Measurements from ENCODE around the gene SMU1. TPM values are rescaled to one million over a fixed set of nuclear protein-coding genes. Genes with fewer than 3 reads are reported as not detected.
"Not testable (repeated sequence)": the region's sequence is repeated elsewhere in the genome, so short reads cannot be mapped to it uniquely, and the experiment has no call there.

SMU1 gene
- total RNA-seq, 1 donor from 2014 or later, result 25.2 TPM

DNA sequence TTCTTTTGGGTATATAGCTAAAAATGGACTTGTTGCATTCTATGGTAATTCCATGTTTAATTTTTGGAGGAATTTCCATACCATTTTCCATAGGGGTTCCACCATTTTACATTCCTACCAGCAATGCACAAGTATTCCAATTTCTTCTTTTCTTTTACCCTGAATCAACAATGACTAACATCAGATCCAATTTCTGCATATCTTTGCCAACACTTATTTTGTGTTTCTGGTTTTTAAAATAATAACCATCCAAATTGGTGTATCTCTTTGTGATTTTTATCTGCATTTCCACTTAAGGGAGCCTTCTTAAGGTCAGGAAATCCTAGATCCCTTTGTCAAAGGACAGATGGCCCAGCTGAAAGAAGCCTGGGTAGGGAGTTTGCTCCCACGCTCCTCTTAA is 29.5 kb upstream of the SMU1 start:
- intact Hi-C loops (cut with micrococcal nuclease), result no loop called here

DNA sequence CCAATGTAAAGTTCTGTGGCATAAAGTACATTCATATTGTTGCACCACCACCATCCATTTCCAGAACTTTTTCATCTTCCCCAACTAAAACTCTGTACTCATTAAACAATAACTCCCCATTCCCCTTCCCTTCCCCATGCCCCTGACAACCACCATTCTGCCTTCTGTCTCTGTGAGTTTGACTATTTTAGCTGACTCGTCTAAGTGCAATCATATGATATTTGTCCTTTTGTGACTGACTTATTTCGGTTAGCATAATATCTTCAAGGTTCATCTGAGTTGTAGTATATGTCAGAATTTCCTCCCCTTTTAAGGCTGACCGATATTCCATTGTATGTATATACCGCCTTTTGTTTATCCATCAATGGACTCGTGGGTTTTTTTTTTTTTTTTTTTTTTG is 29.0 kb upstream of the SMU1 start:
- intact Hi-C loops (cut with micrococcal nuclease), result no loop called here

DNA sequence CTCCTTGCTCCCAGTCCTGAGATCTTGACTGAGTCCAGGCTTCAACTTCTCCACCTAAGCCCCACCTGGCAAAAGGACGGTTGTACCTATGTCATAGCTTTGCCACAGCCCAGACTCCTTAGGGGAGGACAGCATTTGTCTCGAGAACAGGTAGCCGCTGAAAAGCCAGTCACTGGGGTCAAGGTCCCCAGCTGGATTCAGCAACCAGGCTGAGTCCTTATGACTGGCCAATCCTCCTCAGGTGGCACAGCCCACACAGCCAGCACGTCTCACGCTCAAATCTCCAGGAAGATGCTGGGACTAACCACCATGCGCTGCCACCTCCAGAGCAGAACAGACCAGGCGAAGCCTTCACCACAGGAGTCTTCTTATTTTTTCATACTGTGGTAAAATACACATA is 27.9 kb upstream of the SMU1 start:
- intact Hi-C loops (cut with micrococcal nuclease), result no loop called here

DNA sequence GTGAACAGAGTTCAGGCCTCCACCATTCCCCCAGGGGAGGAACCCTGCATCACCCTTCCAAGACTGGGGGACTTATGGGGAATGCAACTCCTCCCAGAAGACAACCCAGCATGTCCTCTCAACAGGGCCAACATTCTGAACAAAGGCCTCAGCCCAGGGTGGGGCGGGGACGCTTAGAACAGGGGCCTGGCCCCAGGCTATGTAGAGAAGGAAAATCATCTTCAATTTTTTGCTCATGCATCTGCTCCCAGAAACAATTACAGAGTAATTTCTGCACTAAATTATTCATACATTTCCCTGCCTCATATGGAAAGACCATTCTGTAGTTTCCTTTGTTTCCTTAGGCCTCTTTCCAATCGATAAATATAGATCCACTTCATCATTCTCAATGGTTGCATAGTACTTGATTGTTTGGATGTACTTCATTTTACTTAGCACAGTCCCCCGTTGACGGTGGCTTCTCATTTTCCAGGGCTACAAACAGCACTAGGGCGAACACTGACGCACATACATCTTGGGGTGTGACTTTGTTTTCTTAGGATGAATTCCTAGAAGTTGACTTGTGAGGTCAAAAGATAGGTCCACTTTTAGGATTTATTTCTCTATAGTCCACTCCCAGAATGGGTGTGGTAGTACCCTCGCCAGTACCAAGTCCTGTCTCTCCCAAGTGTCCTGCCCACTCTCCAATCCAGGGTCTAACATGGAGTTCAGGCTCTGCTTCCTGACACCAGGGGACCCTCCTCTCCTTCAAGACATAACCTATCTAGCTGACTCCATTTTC is 27.2 kb upstream of the SMU1 start:
- intact Hi-C loops (cut with micrococcal nuclease), result no loop called here

DNA sequence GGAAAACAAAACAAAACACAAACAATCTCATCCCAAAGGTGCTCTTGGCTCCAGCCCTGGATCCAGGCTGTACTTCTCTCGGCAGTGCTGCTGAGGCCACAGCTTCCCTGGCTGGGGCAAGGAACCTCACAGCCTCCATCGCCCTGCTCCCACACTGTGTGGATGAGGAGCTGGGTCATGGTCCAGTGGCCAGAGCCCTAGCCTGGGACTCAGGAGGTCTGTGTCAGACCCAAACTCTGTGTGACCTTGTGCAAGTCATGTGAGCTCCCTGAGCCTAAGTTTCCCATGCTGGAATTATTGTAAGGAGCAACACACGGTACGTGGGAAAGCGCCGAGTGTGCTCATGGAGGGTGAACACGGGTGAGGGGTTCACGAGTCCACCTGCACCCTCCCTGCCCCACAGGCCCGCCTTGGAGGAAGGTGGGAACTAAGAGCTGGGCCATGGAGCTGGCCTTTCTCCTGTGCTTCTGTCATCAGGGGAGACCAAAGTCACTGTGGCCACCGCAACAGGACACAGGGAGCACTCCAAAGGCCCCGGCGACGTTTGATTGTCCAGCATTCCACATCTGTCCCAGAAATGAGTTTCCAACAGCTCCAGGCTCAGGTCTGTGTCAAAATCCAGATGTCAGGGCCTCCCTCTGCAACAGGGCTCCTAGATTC is 26.2 kb upstream of the SMU1 start:
- intact Hi-C loops (cut with micrococcal nuclease), result no loop called here

DNA sequence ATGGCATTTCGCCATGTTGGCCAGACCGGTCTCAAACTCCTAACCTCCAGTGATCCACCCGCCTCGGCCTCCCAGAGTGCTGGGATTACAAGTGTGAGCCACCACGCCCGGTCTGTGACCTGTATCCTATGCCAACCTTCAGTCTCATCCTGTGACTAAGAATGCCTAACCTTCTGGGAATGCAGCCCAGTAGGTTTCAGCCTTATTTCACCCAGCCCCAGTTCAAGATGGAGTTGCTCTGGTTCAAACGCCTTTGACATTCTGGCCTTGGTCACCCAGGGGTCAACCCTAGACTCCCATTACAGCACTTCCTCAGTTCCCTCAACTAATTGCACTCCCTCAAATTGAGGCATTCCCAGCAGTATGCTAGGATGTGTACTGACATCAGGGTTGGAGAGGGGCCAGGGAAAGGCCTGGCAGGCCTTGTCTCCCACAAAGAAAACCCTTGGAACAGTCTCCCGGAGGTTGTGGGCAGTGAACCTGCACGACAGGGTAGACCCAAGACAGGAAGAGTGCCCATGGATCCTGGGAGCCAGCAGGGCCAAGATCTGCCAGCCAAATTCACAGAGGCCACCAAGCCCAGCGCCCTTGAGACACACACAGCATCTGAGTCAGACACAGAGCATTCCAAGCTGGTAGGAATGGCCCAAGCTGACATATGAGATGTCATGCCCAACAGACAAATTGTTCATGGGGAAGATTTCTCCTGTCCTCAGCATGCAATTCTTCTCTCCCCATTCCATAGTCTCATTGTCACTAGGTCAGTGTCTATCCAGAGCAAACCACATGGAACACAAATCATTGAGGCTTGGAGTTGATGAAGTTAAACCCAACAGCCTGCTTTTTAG is 24.9 kb upstream of the SMU1 start:
- intact Hi-C loops (cut with micrococcal nuclease), result no loop called here

DNA sequence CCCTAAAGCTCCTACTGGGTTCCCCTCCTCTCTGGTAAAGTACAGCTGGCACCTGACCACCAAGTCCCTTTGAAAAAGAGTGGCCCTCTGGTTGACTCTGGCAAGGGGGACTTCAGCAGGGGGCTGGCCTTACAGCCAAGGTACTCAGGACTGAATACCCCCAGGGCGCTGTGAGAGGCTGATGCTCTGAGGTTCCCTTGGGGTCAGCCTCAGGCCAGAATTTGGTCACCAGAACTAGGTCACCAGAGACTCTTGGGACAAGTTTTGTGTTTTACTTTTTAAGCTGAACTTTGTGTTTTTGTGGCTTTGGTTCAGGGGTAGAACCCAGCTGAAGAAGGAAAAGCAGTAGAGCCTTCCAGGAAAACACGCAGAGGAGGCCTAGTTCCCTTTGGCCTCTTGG is 23.3 kb upstream of the SMU1 start:
- intact Hi-C loops (cut with micrococcal nuclease), result no loop called here

DNA sequence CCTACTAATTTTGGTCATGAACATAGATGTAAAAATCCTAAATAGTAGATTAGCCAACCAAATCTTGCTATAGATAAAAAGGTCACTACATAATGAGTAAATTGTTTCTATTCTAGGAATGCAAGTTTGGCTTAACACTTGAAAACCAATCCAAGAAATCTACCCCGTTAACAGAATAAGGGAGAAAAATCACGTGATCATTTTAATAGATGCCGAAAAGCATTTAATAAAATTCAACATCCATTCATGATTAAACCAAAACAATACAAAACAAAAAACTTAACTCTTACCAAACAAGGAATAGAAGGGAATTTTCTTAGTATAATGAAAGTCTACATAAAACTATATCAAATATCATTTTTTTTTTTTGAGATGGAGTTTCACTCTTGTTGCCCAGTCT is 20.7 kb upstream of the SMU1 start:
- intact Hi-C loops (cut with micrococcal nuclease), result no loop called here

DNA sequence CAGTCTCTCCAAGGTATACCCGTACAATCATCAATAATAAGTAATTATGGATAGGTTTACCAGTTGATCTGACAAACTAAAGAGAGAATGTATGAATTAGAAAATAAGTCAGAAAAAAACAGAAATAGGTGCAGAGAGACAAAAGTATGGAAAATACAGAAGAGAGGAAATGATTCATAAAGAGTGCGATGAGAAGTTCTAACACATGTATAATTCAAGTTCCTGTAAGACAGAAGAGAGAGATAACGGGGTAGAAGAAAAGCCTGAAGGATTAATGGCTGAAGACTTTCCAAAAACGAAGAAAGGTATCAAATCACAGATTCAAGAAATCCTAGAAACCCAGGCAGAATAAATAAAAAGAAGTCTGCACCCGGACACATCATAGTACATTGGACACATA is 16.2 kb upstream of the SMU1 start:
- intact Hi-C loops (cut with micrococcal nuclease), result no loop called here

DNA sequence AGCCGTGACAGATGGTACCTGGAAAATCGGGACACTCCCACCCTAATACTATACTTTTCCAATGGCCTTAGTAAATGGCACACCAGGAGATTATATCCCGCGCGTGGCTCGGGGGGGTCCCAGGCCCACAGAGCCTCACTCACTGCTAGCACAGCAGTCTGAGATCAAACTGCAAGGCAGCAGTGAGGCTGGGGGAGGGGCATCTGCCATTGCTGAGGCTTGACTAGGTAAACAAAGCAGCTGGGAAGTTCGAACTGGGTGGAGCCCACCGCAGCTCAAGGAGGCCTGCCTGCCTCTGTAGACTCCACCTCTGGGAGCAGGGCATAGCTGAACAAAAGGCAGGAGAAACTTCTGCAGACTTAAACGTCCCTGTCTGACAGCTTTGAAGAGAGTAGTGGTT is 9.2 kb upstream of the SMU1 start:
- intact Hi-C loops (cut with micrococcal nuclease), result not testable (repeated sequence)

DNA sequence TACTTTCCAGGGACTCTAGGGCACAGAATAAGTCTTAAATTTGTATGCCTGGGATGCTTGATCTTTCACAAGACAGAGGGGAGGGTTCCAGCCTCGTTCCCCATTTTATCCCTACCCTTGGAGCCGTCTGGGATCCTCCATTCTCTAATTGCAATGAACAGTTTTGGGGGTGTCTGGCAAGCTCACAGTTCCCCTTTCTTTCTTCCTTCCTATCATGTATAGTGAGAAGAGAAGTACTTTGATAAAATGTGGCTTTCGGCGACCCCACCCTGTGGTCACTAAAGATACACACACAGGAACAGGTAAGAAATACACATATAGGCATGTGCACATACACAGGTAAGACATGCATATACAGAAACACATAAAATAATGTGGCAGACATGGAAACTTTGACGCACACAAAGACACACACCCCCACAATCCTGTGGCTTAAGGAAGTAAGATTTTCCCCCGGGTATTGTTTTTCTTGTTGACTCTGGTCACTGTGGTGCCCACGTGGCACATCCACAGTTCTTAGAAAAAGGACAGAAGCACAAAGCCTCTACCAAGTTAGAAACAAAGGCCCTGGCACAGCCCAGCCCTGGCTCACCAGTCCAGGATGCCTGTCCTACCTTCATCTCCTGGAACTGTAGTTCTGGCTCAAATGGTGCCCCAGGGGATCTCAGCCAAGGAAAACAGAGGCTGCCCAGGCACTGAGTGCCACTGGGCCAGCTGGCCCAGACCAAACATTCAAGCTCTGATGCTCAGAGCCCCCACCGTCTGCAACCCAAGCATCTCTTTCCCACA is 6.3 kb upstream of the SMU1 start:
- intact Hi-C loops (cut with micrococcal nuclease), result loop anchor here (5.0 kb wide), 1 partner anchor 35 kb away; no protein-coding TSS in a partner anchor

DNA sequence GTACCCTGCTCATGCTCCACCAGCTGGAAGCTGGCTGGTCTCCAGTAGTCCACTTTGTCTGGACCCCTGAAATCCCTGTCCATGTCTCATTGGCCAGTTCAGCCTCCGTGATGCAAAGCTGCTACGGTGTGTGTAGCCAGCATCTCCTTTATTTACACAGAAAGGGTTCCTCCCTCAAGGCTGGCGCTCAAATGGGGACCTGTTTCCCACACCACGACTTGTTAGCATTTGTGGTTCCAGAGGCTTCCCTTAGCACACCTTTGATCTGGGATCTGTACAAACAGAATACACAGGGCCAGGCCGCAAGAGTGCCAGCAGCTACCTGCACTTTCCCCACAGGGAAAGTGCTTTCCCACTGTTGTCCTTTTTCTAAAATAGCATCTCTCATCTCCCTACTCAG is 5.7 kb upstream of the SMU1 start:
- intact Hi-C loops (cut with micrococcal nuclease), result loop anchor here (5.0 kb wide), 1 partner anchor 35 kb away; no protein-coding TSS in a partner anchor

DNA sequence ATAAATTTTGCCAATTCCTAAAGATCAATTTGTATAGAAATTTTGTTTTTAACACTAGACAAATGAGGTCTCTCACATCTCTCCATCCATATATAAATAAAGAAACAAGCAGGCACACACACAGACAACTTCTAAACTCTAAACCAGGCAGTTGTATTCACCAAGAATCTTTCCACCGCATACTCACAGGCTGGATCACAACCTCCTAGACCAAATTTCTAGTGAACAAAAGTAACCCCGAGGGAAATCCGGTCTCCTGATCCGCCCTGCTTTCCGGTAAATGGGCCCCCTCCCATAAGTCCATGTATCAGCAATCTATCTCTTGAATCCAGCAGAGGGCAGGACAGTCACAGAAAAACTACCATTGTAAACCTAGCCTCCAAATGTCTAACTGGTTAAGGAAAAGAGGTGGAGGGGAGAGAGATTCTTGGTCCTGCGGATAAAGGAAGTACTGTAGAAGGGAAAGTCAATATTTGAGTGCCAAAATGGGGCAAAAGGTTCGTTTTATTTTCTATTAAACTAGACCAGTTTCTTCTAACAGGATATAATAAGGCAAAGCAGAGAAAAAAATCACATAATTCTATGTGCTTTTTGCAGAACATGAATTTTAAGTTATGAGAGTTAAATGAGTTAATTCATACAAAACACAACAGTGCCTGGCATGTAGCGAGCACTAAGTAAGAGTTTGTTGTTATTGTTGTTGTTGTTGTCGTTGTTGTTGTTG is 4.8 kb upstream of the SMU1 start:
- intact Hi-C loops (cut with micrococcal nuclease), result loop anchor here (1.0 to 5.0 kb wide), 3 partner anchors 36 to 144 kb away; partner anchors contain the start of gene B4GALT1

DNA sequence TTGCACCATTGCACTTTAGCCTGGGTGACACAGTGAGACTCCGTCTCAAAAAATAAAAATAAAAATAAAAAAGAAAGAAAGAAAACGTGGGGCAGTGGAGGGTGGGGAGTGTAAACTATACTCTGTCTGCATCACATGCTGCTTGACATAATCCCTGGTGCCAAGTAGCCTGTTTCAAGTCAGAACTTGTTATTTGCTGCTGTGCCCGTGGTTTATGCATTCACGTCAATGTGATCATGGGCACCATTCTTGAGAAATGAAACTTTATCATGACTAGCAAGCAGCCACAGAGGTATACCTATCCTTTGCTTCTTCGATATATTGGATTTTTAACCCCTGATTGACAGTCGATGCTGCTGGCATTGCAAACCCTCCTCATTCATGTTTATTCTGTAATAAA is 4.1 kb upstream of the SMU1 start:
- intact Hi-C loops (cut with micrococcal nuclease), result loop anchor here (5.0 kb wide), 1 partner anchor 37 kb away; no protein-coding TSS in a partner anchor

DNA sequence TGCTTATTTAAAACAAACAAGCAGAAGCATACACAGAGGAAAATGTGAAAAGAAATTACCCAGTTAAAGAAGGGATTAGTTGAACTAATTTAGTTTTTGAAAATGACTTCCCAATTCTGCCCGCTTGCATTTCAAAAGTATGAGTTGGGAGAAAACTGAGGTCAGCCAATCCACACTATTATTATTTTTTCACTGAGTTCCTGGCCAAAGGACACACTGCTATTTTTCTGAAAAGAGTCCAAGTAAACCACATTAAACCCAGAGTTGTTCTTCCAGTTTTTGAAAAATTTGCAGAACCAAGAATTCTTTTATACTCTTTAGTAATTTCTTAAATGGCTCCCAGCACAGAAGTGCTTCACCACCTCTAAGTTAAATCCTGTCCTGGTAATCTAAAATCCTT is 7.5 kb downstream of the SMU1 start:
- intact Hi-C loops (cut with micrococcal nuclease), result no loop called here

DNA sequence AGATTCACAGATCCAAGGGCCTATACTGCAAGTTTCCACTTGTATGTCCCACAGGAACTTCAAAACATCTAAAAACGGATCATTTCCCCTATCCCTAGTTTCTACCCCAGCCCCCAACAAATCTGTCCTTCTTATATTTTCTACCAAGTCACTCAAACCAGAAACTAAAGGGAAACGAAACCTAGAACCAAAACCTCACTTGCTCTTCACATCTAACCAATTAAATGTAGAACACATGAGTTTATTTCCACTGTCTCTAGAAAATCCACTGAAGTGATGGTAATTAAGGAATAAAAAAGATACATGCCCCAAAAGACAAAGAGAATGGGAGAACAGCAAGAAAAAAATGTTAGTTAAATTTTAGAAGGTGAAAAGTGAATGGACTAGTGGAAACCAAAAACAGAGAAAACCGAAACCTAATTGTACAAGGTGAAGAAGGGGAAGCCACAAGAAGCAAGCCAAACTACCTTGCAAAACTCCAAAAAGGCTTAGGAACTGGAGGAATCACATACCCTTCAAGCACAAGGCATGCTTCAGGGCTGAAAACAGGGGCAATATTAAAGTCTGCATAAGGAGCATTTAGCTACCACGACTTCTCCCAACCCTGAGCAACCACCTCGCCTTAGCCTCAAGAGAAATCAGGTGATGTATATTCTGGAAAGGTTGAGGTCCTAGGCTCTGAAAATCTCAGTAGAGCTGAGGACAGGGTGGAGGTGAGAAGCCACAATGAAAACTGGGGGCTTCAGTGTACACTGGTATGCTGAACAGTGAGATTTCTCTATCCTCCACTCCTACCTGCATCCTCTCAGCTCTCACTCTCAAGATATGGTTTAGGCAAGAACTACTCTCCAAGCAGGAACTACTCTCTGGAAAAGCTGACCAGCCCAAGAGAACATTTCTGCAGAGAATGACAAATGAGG is 11.1 kb downstream of the SMU1 start:
- intact Hi-C loops (cut with micrococcal nuclease), result no loop called here

DNA sequence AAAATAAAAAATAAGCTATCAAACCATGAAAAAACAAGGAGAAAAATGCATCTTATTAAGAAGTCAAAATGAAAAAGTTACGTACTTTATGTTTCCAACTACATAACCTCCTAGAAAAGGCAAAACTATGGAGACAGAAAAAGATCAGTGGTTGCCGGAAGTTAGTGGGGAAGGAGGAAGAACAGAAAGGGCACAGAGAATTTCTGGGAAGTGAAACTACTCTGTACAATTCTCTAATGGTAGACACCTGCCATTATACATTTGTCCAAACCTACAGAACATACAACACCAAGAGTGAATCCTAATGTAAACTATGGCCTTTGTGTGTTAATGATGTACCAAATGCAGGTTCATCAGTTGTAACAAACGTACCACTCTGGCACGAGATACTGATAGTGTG is 25.3 kb downstream of the SMU1 start:
- intact Hi-C loops (cut with micrococcal nuclease), result no loop called here

DNA sequence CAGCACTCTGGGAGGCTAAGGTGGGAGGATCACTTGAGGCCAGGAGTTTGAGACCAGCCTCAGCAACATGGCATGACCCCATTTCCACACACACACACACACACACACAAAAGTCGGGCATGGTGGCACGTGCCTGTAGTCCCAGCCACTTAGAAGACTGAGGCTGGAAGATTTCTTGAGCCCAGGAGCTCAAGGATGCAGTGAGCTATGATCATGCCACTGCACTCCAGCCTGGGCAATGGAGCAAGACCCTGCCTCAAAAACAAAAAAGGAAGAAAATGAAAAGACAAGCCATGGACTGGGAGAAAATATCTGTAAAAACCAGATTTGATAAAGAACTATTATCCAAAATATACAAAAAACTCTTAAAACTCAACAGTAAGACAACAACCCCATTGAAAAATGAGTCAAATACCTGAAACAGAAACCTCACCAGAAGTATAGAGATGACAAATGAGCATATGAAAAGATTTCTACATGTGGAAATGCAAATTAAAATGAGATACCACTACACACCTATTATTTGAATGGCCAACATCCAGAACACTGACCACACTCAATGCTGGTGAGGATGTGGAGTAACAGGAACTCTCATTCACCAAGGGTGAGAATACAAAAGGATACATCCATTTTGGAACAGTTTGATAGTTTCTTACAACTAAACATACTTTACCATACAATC is 26.7 kb downstream of the SMU1 start:
- intact Hi-C loops (cut with micrococcal nuclease), result loop anchor here (2.0 kb wide), 1 partner anchor 21 kb away; no protein-coding TSS in a partner anchor

DNA sequence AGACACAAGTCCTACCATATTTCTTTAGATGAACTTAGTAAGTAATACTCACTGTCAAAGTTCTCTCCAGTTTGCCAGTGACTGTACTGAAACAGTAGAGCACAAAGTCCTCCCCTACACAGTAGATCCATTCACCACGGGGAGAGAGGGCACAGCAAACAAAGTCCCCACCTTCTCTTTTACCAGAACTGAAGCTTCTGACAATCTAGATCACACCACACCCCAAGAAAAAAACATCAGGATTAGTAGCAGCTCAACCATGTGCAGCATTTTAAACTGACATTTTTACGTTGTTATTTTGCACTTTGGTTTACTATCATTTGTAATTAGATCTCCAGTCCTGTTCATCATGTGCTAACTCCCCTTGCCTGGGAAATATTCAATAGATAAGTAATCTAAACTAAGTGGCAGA is 28.4 kb downstream of the SMU1 start:
- intact Hi-C loops (cut with micrococcal nuclease), result loop anchor here (2.0 kb wide), 1 partner anchor 23 kb away; no protein-coding TSS in a partner anchor
